Measurements from ENCODE around the gene ZBTB7C. TPM values are rescaled to one million over a fixed set of nuclear protein-coding genes. Genes with fewer than 3 reads are reported as not detected.

Gene ZBTB7C
- total and polyA plus RNA-seq, 2 of the 4 experiments (the other 2 are of a cell fraction): not detected

DNA sequence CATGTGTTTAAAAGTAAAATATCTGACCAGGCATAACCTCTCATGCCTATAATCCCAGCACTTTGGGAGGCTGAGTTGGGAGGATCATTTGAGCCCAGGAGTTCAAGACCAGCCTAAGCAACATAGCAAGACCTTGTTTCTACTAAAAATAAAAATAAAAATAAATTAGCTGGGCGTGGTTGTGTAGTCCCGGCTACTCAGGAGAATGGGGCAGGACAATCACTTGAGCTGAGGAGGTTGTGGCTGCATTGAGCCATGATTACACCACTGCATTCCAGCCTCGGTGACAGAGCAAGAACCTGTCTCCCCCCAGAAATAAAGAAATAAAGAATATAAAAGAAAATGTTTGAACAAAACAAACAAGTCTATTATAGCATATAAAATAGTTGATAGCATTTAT, 158.3 kb downstream of the ZBTB7C start:
- ChIA-PET POLR2A (ENCODE audit: unreplicated experiment) (no interaction called here), CTCF (no interaction called here)
- Histone ChIP-seq H2AK5ac (ENCODE audit: low read depth, low read length) (no peak overlapping the region), H3K56ac (ENCODE audit: extremely low read depth, insufficient read depth, low read length) (no peak overlapping the region), H2BK5ac (ENCODE audit: low read depth, low read length, poor library complexity, severe bottlenecking) (no peak overlapping the region), H2AFZ (replicated peaks; ENCODE audit: low read length, poor library complexity) (no peak overlapping the region), H3K23ac (ENCODE audit: low read depth, low read length) (no peak overlapping the region), H3K9me3 (ENCODE audit: control insufficient read depth, insufficient read depth, low read length) (no peaks in the 10 kb centered on the region), H3K4me1 (ENCODE audit: control insufficient read depth, insufficient read depth, low read length) (no peaks in the 10 kb centered on the region), H3K27me3 (ENCODE audit: control insufficient read depth, insufficient read depth, low read length) (no peaks in the 10 kb centered on the region), H3K4me3 (ENCODE audit: insufficient read depth, low read depth, low read length) (no peak overlapping the region), H3K36me3 (ENCODE audit: control insufficient read depth, insufficient read depth, low read length) (no peaks in the 10 kb centered on the region), H3K4me2 (ENCODE audit: low read depth, low read length) (no peak overlapping the region), H4K5ac (ENCODE audit: low read depth, low read length) (no peak overlapping the region), H2BK15ac (ENCODE audit: low read depth, low read length) (no peak overlapping the region), H2BK120ac (ENCODE audit: low read depth, low read length) (no peak overlapping the region), H3K27ac (ENCODE audit: insufficient read depth, low read length) (no peak overlapping the region), H3K9ac (ENCODE audit: low read depth, low read length) (no peak overlapping the region), H3K18ac (ENCODE audit: low read depth, low read length) (no peak overlapping the region), H4K8ac (ENCODE audit: low read depth in 2 of 2, low read length in 2 of 2) (no peak overlapping the region), H2AK9ac (replicated peaks; ENCODE audit: low read depth, low read length, poor library complexity) (no peak overlapping the region), H3K79me1 (ENCODE audit: low read depth in 1 of 2, low read length in 2 of 2) (no peaks in the 10 kb centered on the region), H4K91ac (ENCODE audit: insufficient read depth, low read depth, low read length) (no peak overlapping the region), H3K4ac (ENCODE audit: low read depth, low read length) (no peak overlapping the region), H3K14ac (replicated peaks; ENCODE audit: low read depth, low read length) (no peak overlapping the region), H2BK20ac (ENCODE audit: low read depth, low read length) (no peak overlapping the region), H4K20me1 (ENCODE audit: insufficient read depth, low read length) (no peaks in the 10 kb centered on the region), H3K9me1 (ENCODE audit: insufficient read depth, low read length) (no peaks in the 10 kb centered on the region)
- no TSS peak for BruUV-seq (replicated peaks)
- DNase-seq: no peak
- TF ChIP-seq RFX5 (IDR thresholded peaks at IDR 0.05; ENCODE audit: low read depth, low read length): no peak
- TF ChIP-seq RCOR1 (IDR thresholded peaks at IDR 0.05; ENCODE audit: insufficient replicate concordance, low read length): no peak
- TF ChIP-seq CEBPB (IDR thresholded peaks at IDR 0.05; ENCODE audit: low read depth, low read length): no peak
- no peak for TF ChIP-seq POLR2A (IDR thresholded peaks at IDR 0.05; ENCODE audit: low read depth, low read length)
- TF ChIP-seq MAFK (IDR thresholded peaks at IDR 0.05; ENCODE audit: low read depth, low read length): no peak
- no peak for TF ChIP-seq CHD1 (IDR thresholded peaks at IDR 0.05; ENCODE audit: low read depth, low read length)
- no peak for TF ChIP-seq MAZ (IDR thresholded peaks at IDR 0.05; ENCODE audit: borderline replicate concordance, low read depth, low read length)
- TF ChIP-seq, protein P1, sequence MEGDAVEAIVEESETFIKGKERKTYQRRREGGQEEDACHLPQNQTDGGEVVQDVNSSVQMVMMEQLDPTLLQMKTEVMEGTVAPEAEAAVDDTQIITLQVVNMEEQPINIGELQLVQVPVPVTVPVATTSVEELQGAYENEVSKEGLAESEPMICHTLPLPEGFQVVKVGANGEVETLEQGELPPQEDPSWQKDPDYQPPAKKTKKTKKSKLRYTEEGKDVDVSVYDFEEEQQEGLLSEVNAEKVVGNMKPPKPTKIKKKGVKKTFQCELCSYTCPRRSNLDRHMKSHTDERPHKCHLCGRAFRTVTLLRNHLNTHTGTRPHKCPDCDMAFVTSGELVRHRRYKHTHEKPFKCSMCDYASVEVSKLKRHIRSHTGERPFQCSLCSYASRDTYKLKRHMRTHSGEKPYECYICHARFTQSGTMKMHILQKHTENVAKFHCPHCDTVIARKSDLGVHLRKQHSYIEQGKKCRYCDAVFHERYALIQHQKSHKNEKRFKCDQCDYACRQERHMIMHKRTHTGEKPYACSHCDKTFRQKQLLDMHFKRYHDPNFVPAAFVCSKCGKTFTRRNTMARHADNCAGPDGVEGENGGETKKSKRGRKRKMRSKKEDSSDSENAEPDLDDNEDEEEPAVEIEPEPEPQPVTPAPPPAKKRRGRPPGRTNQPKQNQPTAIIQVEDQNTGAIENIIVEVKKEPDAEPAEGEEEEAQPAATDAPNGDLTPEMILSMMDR (conservative IDR thresholded peaks at IDR 0.05; ENCODE audit: low read depth, low read length): no peak
- no peak for TF ChIP-seq NFE2L2 (IDR thresholded peaks at IDR 0.05; ENCODE audit: low read depth, low read length)
- TF ChIP-seq, protein P2, sequence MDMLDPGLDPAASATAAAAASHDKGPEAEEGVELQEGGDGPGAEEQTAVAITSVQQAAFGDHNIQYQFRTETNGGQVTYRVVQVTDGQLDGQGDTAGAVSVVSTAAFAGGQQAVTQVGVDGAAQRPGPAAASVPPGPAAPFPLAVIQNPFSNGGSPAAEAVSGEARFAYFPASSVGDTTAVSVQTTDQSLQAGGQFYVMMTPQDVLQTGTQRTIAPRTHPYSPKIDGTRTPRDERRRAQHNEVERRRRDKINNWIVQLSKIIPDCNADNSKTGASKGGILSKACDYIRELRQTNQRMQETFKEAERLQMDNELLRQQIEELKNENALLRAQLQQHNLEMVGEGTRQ (IDR thresholded peaks at IDR 0.05; ENCODE audit: low read depth, low read length): no peak
- intact Hi-C loops (cut with micrococcal nuclease) (no loop called here), in situ Hi-C loops (cut with MboI; ENCODE audit: low sequenced_read_pairs) (no loop called here), dilution Hi-C loops (cut with HindIII; ENCODE audit: low sequenced_read_pairs, unreplicated experiment) (no loop called here)
- WGBS, 2 experiments (ENCODE audit: extremely low coverage in 2 of 2, insufficient read length in 1 of 2): no CpG with 5 or more reads among the region's 3 CpGs
- ATAC-seq (ENCODE audit: low read depth): no peak
